ENCODE data around the gene GPR37L1.

DNA sequence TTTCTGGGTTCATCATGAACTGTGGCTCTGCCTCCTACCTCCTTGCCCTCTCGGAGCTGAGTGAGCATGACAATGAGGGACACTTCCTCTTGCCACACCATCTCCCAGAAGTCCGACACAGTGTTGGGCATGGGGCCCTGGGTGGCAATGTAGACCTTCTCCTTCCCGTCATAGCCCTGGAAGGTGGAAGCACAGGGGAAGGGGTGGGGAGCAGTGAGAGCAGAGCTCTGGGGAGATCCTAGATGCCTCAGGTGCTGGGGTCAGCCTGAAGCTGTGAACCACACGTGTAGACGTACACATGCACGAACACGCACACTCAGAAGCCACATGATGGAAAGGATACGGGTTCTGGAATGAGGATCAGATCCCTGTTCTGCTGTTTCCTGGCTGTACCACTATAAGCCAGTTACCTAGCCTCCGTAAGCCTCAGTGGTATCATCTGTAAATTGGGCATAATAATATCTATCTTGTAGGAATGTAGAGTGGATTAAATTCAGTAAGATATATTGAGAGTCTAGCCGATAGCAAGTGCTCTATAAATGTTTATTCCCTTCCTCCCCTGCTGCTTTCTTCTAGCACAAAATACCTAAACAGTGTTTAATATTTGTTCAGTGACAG lies 31.5 kb downstream of the GPR37L1 start:
- TF ChIP-seq, protein P1, sequence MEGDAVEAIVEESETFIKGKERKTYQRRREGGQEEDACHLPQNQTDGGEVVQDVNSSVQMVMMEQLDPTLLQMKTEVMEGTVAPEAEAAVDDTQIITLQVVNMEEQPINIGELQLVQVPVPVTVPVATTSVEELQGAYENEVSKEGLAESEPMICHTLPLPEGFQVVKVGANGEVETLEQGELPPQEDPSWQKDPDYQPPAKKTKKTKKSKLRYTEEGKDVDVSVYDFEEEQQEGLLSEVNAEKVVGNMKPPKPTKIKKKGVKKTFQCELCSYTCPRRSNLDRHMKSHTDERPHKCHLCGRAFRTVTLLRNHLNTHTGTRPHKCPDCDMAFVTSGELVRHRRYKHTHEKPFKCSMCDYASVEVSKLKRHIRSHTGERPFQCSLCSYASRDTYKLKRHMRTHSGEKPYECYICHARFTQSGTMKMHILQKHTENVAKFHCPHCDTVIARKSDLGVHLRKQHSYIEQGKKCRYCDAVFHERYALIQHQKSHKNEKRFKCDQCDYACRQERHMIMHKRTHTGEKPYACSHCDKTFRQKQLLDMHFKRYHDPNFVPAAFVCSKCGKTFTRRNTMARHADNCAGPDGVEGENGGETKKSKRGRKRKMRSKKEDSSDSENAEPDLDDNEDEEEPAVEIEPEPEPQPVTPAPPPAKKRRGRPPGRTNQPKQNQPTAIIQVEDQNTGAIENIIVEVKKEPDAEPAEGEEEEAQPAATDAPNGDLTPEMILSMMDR (conservative IDR thresholded peaks at IDR 0.05; ENCODE audit: low read length): no peak
- no peak for TF ChIP-seq EZH2phosphoT487 (IDR thresholded peaks at IDR 0.05; ENCODE audit: borderline replicate concordance, low read depth, low read length)

Measured in OCI-LY7 (cell line).